T-helper 2 cell (primary cell): ENCODE measurements around the gene TNNI3K.

ENCODE experiments used
- DNase-seq, 5 experiments: peaks; one replicate each; pipeline versions ENCODE4 v3.0.0 to v3.0.0-alpha.2; 2012 to 2022

The TNNI3K gene

DNA sequence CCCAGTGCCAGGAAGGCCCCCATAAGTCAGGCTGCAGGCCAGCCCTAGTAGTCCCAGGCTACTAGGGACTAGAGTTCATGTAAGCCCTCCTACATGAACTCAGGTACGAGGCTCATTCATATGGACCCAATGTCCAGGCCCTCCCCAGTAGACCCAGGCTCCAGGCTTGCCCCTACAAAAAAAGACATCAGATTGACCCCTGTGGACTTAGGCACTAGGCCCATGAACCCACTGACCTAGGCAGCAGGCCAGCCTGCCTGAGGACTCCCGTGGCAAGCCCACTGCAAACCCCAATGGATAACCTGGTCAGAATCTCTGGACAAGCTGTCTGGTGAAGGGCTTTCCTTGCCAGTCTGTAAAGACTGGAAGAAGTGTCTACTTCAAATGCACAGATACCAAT is 51.2 kb downstream of the TNNI3K start:
- DNase-seq: no peak

GRCh38 chr1:74314438-74314837 is 79.3 kb downstream of the TNNI3K start:
- no peak for DNase-seq

GRCh38 chr1:74316302-74316701 is 81.1 kb downstream of the TNNI3K start:
- no peak for DNase-seq

- DNase-seq: no peak
Measured at GRCh38 chr1:74317663-74318062, 82.5 kb downstream of the TNNI3K start.

GRCh38 chr1:74323937-74324473 is 88.8 kb downstream of the TNNI3K start:
- DNase-seq: no peak

DNA sequence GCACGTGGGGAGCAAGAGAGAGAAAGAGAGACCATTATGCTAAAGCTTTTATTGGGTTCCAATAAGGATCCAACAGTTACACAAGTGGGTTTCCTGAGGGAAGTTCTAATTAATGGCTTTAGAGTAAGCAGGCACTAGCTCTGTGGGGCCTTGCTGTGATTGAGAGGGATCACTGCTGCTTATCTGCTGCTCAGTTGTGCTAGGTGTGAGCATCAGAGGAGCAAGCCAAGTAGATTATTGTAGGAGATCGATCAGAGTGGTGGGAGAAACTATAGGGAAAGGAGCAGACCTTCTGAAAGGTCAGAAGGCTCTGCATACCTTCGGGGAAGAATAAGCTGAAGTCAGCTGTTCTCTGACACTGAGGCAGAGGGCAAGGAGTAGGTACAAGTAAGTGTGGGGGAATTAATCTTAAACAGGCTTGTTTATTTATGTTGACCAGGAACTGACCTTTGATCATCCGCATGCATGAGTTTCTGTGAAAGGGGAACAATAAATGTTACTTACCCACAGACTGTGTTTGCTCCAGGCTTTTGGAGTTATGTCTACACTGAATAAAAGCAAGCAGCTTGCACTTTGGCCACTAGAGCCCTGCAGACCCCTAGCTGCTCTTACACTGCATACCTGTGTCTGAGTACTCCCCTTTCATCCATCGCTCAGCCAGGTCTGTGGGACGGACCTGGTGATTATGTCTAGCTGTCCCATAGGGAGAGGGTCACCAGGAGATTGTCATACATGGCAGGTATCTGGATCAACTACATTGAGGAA is 89.7 kb downstream of the TNNI3K start:
- no peak for DNase-seq

DNA sequence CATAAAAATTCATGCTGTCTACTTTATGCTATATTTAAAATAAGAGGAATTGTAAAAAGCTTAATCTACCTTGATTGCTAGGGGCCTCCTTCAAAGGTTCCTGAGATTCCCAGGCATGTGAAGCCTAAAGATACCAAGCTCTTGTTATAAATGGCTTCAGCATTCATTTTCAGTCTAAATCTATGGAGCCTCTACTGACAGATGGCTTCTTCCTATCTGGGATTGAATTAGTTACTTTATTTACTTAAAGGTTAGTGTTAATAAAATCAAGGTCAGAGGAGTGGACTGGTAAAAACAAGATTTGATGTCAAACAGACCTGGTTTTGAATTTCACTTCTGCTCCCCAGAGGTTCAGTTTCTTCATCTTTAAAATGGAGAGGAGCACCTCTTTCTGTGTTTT is 93.7 kb downstream of the TNNI3K start:
- DNase-seq: no peak

DNA sequence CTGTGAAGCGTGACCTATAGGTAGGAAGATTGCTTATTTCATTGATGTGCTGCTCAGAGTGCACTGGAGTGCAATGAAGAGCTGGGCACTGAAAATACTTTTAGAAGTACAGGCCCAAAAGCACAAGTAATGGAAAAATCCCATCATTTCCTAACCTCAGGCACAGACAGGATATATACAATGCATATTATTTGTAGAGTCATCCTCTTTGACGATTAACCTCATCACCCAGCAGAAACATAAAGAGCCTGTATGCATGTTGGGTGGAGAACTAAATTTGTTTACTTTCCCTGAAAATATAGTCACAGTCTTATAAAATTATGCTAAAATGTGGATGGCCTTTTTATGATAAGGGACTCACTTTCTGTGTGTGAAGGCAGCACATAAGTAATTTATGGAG is 98.1 kb downstream of the TNNI3K start:
- no peak for DNase-seq

GRCh38 chr1:74334147-74334546 is 99.0 kb downstream of the TNNI3K start:
- DNase-seq: no peak

DNA sequence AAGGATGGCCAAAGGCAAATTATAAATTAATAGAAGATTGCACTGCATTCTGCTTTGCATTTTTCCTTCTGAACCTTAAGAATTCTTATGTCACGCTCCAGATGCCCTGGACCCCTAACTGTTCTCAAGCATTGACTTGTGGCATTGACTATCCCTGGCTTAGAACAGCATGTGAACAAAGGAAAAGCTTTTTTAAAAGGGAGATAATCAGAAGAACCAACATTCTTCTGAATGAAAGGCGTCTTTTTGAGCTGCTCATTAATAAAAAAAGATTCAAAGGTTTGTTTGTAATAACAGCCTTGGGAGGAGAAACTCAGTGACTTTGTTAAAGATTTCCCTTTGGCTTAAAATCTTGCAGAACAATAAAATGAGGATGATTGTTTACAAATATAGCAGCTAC is 105.5 kb downstream of the TNNI3K start:
- no peak for DNase-seq

- DNase-seq: no peak
Measured at GRCh38 chr1:74341702-74342339, 106.6 kb downstream of the TNNI3K start.

DNA sequence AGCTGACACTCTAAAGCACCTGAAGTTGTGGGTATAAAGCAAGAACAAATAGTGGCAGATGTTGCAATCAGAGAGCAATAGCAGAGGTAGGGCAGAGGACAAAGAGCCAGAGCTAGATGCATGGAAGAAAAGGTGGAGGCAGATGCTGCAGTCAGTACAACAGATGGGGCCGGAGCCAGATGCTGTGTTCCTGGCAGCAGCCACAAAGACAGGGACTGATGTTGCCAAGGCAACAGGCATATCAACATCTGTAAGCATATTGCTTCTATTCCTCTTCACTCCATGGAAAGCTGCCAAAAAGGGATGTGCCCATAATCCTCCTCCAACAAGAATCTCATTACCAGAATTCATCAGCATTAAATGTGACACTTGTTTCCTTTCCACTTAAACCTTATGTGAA is 108.0 kb downstream of the TNNI3K start:
- DNase-seq: no peak

DNA sequence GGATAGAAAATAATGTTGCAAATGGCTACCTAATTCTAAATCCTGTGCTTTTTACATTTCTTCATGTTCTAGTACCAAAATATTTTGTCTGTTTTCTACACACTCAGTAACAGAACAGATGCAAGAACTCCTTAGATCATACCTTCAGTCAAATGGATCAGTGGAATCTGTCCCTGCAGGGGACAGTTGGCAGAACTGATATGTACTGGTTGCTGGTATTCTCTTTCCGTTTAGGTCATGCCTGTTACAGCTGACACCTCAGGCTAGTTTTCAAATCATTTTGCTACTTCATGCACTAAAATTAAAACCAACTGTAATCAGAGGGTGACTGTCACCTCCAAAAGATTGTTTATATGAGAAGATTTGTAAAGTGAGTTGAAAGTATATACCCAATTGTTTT is 109.2 kb downstream of the TNNI3K start:
- no peak for DNase-seq

DNA sequence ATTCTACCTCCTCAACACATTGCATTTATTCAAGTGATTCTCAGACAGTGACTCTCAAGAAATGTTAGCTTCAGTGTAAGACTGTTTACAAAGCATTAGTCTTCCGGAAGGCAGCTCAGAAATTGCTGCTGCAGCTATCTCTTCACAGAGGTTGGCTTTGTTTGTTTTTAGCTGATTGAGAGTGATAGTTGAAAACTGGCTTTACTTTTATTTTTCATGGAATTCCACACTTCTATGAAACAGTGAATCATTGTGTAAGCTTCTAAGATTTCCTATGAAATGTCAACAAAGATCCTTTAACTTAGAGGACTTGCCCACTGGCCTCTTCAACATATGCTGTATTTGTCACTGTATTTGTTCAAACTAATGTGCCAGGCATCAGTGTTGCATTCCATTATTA is 121.3 kb downstream of the TNNI3K start:
- DNase-seq: no peak

DNA sequence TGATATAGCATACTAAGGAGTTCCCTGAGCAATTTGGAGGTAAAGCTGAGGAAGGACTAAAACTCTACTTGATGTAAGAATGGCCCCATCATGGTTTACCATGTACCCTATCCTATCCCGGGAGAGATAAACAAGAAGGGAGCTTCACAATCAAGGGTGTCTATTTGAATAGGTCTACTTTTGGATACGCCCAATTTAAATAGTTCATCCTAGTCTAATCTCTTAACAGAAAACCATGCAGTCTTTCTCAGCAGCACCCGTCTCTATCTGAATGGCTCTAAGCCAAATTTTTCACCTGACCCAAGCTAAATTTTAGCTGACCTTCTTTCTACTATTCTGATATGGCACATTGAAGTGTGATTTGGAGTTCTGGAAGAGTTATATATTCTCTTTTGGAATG is 122.0 kb downstream of the TNNI3K start:
- DNase-seq: no peak

GRCh38 chr1:74357756-74358155 is 122.6 kb downstream of the TNNI3K start:
- DNase-seq: no peak

- DNase-seq: no peak
Measured at GRCh38 chr1:74362691-74363090, 127.5 kb downstream of the TNNI3K start.

DNA sequence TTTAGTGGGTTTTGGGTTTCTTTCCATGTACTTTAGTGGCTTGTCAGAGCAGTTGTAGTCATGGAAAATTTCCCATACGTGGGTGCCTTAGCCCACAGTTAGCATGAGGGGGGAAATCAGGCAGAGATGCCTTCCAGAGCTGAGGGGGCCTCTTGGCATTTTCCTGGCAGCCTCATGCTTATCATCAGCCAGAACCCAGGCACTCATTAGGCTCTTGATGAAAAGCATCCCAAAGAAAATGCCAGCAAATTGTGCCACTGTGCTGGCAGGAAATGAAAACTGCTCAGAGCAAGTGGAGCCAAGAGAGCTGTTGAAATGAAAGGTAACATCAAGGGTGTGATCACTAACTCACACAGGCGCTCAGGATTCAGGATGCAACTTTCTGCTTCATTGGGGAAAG is 128.0 kb downstream of the TNNI3K start:
- DNase-seq: no peak

GRCh38 chr1:74367175-74367813 is 132.1 kb downstream of the TNNI3K start:
- no peak for DNase-seq

DNA sequence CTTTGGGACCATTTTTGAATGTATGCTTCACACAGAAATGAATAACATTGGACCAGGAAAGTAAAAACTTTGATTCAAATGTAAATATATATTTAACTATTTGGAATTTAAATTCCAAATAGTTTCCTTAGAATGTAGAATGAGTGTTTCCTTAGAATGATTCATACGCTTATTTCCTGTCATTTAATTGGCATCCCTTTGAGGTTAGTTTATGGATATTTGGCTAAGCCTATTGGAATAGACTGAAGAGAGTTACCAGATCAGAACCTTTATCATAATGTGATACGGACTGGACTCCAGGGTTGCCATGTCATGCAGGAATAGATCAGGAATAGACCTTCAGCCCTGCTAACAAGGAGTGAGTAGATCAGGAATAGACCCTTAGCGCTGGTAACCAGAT is 133.1 kb downstream of the TNNI3K start:
- DNase-seq: no peak

GRCh38 chr1:74375376-74375775 is 140.2 kb downstream of the TNNI3K start:
- DNase-seq: no peak

DNA sequence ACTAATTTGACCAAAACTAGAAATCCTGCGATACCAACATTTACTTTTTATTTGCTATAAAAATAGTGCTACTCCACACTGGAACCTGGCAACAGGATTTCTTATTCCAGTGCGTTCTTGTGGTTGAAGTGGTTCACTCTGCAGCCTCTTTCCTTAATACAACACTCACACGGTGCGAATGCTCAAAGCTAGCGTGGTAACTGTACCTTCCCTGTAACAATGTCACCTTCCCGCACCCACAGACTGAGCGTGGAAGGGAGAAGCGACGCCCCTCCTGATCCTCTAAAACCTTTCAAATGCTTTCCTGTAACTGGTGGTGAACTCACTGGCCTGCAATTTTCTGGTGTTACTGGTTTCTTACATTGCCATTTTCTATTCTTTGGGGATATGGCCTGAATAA is 145.1 kb downstream of the TNNI3K start:
- no peak for DNase-seq

- DNase-seq: no peak
Measured at GRCh38 chr1:74388855-74389254, 153.7 kb downstream of the TNNI3K start.

DNA sequence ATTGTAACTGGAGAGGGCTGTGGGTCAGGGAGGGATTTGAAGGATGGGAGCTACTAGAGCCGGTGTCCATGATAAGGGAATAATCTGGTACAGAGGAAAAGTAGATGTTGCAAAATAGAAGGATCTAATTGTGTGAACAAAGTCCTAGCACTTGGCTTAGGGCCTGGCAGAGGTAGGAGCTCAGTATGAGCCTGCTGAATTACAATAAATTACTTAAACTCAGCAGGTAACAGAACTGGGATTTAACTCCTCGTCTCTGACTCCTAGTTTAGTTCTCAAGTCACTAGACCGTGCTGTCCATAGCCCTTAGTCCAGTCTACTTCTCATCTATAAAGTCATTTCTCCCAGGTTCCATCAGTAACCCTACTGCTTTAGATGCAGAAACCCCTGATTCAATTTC is 157.0 kb downstream of the TNNI3K start:
- DNase-seq: no peak
